Smooth muscle cell of trachea (primary cell): ENCODE measurements around the gene LY6G6C. TPM values are rescaled to one million over a fixed set of nuclear protein-coding genes. Genes with fewer than 3 reads are reported as not detected.

Experiments used
- total RNA-seq: library from RNA; depleted of rRNA; stranded (reverse); fragments of >200 nt; gene quantifications from 2 replicates; pipeline ENCODE4 v1.2.1, GENCODE V29; 2014

The LY6G6C gene
- total RNA-seq: not detected in 2 replicates

GRCh38 chr6:31721351-31722020 lies at the start of gene LY6G6C:
Gene LY6G6C, minus strand, starts transcription at chr6:31721746. Its CDS starts 67 bp downstream, at chr6:31721679.

GRCh38 chr6:31762356-31762755 lies 40.8 kb upstream of the LY6G6C start, which contains the start of gene SAPCD1:
Gene SAPCD1, plus strand, starts transcription at chr6:31762656. Its CDS starts 399 bp downstream, at chr6:31763055.

GRCh38 chr6:31739639-31740396 lies 18.3 kb upstream of the LY6G6C start, which contains the start of gene MSH5:
Gene MSH5, plus strand, starts transcription at chr6:31740005. Its CDS starts 462 bp downstream, at chr6:31740467.

GRCh38 chr6:31736021-31736767 lies 14.6 kb upstream of the LY6G6C start, which contains the start of gene CLIC1:
Gene CLIC1, minus strand, starts transcription at chr6:31736530. Its CDS starts 230 bp downstream, at chr6:31736300.

GRCh38 chr6:31728767-31729514 lies 7.4 kb upstream of the LY6G6C start, which contains the start of gene DDAH2:
Gene DDAH2, minus strand, starts transcription at chr6:31729299. Its CDS starts 138 bp downstream, at chr6:31729161.

GRCh38 chr6:31723245-31723979 lies 1.9 kb upstream of the LY6G6C start, which contains the start of gene MPIG6B:
Gene MPIG6B, plus strand, starts transcription at chr6:31723373. Its CDS starts 11 bp downstream, at chr6:31723384.

GRCh38 chr6:31715022-31715958 lies 6.3 kb downstream of the LY6G6C start, which contains the start of gene LY6G6D:
Gene LY6G6D, plus strand, starts transcription at chr6:31715348. Its CDS starts 8 bp downstream, at chr6:31715356.

GRCh38 chr6:31706599-31706998 lies 14.9 kb downstream of the LY6G6C start, which contains the start of gene LY6G6F:
Gene LY6G6F, plus strand, starts transcription at chr6:31706866. Its CDS starts 41 bp downstream, at chr6:31706907.

GRCh38 chr6:31702819-31703716 lies 18.5 kb downstream of the LY6G6C start, which contains the start of gene ABHD16A:
Gene ABHD16A, minus strand, starts transcription at chr6:31703324. Its CDS starts 43 bp downstream, at chr6:31703281.

GRCh38 chr6:31680226-31681134 lies 41.1 kb downstream of the LY6G6C start, which contains the start of gene LY6G5C:
Gene LY6G5C, minus strand, starts transcription at chr6:31681067. Its CDS starts 694 bp downstream, at chr6:31680373.

GRCh38 chr6:31669676-31670075 lies 51.9 kb downstream of the LY6G6C start, which contains the start of gene LY6G5B:
Gene LY6G5B, plus strand, starts transcription at chr6:31669976. Its CDS starts 975 bp downstream, at chr6:31670951.

Other genes with a start within 250 kb of the LY6G6C start
- 8.4 and 10.5 TPM in 2 replicates for gene MICB, start 223.6 kb downstream of the LY6G6C start, total RNA-seq
- not detected in 2 replicates for gene MCCD1, start 192.8 kb downstream of the LY6G6C start, total RNA-seq
- 332 and 492 TPM in 2 replicates for gene DDX39B, start 179.7 kb downstream of the LY6G6C start, total RNA-seq
- 5.5 and 5.7 TPM in 2 replicates for gene ATP6V1G2, start 175.1 kb downstream of the LY6G6C start, total RNA-seq
- 23.3 and 41.0 TPM in 2 replicates for gene NFKBIL1, start 174.1 kb downstream of the LY6G6C start, total RNA-seq
- not detected in 2 replicates for gene LTA, start 149.5 kb downstream of the LY6G6C start, total RNA-seq
- gene TNF, start 146.2 kb downstream of the LY6G6C start, total RNA-seq: not detected in 2 replicates
- gene LTB, start 139.3 kb downstream of the LY6G6C start, total RNA-seq: not detected in 2 replicates
- not detected in 2 replicates for gene LST1, start 135.5 kb downstream of the LY6G6C start, total RNA-seq
- gene NCR3, start 128.7 kb downstream of the LY6G6C start, total RNA-seq: not detected in 2 replicates
- not detected in 2 replicates for gene AIF1, start 106.5 kb downstream of the LY6G6C start, total RNA-seq
- 46.6 and 50.6 TPM in 2 replicates for gene PRRC2A, start 101.0 kb downstream of the LY6G6C start, total RNA-seq
- gene BAG6, start 69.1 kb downstream of the LY6G6C start, total RNA-seq: 171 and 206 TPM in 2 replicates
- 1.0 and 1.3 TPM in 2 replicates for gene APOM, start 65.9 kb downstream of the LY6G6C start, total RNA-seq
- 21.7 and 24.8 TPM in 2 replicates for gene C6orf47, start 61.0 kb downstream of the LY6G6C start, total RNA-seq
- 13.2 and 20.9 TPM in 2 replicates for gene GPANK1, start 56.7 kb downstream of the LY6G6C start, total RNA-seq
- gene CSNK2B, start 55.7 kb downstream of the LY6G6C start, total RNA-seq: 112 and 124 TPM in 2 replicates
- gene LY6G5B, start 51.8 kb downstream of the LY6G6C start, total RNA-seq: 3.2 and 3.8 TPM in 2 replicates
- 0.66 and 0.73 TPM in 2 replicates for gene LY6G5C, start 40.7 kb downstream of the LY6G6C start, total RNA-seq
- gene ABHD16A, start 18.4 kb downstream of the LY6G6C start, total RNA-seq: 47.6 and 58.2 TPM in 2 replicates
- not detected in 2 replicates for gene LY6G6F, start 14.9 kb downstream of the LY6G6C start, total RNA-seq
- not detected in 2 replicates for gene LY6G6D, start 6.4 kb downstream of the LY6G6C start, total RNA-seq
- not detected in 2 replicates for gene MPIG6B, start 1.6 kb upstream of the LY6G6C start, total RNA-seq
- gene DDAH2, start 7.6 kb upstream of the LY6G6C start, total RNA-seq: 93.8 and 161 TPM in 2 replicates
- gene CLIC1, start 14.8 kb upstream of the LY6G6C start, total RNA-seq: 662 and 1,073 TPM in 2 replicates
- gene MSH5, start 18.3 kb upstream of the LY6G6C start, total RNA-seq: 5.8 and 15.9 TPM in 2 replicates
- gene SAPCD1, start 40.9 kb upstream of the LY6G6C start, total RNA-seq: 1.3 and 1.9 TPM in 2 replicates
- gene VWA7, start 55.6 kb upstream of the LY6G6C start, total RNA-seq: 0.50 and 1.2 TPM in 2 replicates
- gene VARS1, start 74.0 kb upstream of the LY6G6C start, total RNA-seq: 60.0 and 75.2 TPM in 2 replicates
- 19.4 and 39.1 TPM in 2 replicates for gene LSM2, start 85.2 kb upstream of the LY6G6C start, total RNA-seq
- gene HSPA1L, start 93.5 kb upstream of the LY6G6C start, total RNA-seq: 1.5 TPM in 2 replicates
- gene HSPA1A, start 93.8 kb upstream of the LY6G6C start, total RNA-seq: 98.0 and 168 TPM in 2 replicates
- 140 and 202 TPM in 2 replicates for gene HSPA1B, start 106.0 kb upstream of the LY6G6C start, total RNA-seq
- 80.6 and 120 TPM in 2 replicates for gene NEU1, start 141.1 kb upstream of the LY6G6C start, total RNA-seq
- gene SLC44A4, start 157.3 kb upstream of the LY6G6C start, total RNA-seq: 0.17 TPM in 1 of 2 replicates, not detected in the other
- gene EHMT2, start 176.0 kb upstream of the LY6G6C start, total RNA-seq: 62.0 and 93.5 TPM in 2 replicates
- 3.8 and 9.8 TPM in 2 replicates for gene ZBTB12, start 180.3 kb upstream of the LY6G6C start, total RNA-seq
- 2.8 and 13.1 TPM in 2 replicates for gene C2, start 206.0 kb upstream of the LY6G6C start, total RNA-seq
- 24.1 and 45.0 TPM in 2 replicates for gene CFB, start 224.3 kb upstream of the LY6G6C start, total RNA-seq
- 108 and 168 TPM in 2 replicates for gene NELFE, start 237.2 kb upstream of the LY6G6C start, total RNA-seq
- 57.7 and 89.3 TPM in 2 replicates for gene SKIC2, start 237.4 kb upstream of the LY6G6C start, total RNA-seq